GM10266 (cell line): ENCODE results near the gene AGAP1.
A peak's percentile ranks its signal among the peaks of the same experiment; 100 is the strongest.

Source experiments
- DNase-seq: peaks from one replicate; pipeline ENCODE4 v3.0.0; 2012; ENCODE audit errors: extremely low spot score
- TF ChIP-seq, protein P1 (sequence below): IDR thresholded peaks from 2 replicates; pipeline ENCODE4 v1.5.1; 2012; ENCODE audit warnings: mild to moderate bottlenecking, low read depth; ENCODE audit not compliant: control insufficient read depth, insufficient read depth; ENCODE audit errors: missing control alignments

Gene AGAP1

DNA sequence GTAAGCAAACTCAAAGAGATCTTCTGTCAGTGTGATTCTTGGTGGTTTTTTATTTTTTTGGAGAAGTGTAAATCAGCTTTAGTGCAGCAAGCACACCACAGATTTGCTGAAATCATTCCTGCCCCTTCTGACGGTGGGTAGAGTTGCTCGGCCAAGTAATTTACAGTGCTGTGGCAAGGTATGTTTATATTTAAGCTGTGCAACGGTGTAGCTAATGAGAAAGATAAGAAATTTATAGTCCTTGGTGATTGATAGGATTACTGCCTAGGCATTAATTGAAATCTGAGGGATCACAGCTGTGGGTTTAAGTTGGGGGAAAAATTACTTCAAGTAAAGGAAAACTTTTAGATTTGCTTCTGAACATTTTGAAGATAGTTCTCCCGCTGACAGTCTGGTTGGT, 286.6 kb downstream of the AGAP1 start:
- no peak for DNase-seq
- TF ChIP-seq, protein P1, sequence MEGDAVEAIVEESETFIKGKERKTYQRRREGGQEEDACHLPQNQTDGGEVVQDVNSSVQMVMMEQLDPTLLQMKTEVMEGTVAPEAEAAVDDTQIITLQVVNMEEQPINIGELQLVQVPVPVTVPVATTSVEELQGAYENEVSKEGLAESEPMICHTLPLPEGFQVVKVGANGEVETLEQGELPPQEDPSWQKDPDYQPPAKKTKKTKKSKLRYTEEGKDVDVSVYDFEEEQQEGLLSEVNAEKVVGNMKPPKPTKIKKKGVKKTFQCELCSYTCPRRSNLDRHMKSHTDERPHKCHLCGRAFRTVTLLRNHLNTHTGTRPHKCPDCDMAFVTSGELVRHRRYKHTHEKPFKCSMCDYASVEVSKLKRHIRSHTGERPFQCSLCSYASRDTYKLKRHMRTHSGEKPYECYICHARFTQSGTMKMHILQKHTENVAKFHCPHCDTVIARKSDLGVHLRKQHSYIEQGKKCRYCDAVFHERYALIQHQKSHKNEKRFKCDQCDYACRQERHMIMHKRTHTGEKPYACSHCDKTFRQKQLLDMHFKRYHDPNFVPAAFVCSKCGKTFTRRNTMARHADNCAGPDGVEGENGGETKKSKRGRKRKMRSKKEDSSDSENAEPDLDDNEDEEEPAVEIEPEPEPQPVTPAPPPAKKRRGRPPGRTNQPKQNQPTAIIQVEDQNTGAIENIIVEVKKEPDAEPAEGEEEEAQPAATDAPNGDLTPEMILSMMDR = no peak

DNA sequence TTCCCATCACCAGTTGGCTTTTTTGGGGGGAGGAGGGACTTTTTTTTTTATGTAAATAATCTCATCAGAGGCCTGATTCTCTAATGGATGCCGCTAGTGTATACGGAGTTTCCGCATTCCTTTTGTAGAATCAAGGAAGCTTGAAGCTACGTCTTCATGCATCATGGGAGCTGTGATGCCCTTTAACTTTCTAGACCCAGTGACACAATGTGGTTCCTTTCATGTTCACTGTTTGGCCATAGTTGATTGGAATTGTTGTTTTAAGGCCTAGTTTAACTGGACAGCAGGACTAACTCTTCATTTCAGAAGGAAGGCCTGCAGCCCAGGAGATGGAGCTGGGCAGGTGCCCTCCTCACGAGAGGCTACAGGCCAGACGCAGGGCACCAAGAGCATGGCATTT, 287.9 kb downstream of the AGAP1 start:
- DNase-seq = no peak
- TF ChIP-seq, protein P1 = no peak

DNA sequence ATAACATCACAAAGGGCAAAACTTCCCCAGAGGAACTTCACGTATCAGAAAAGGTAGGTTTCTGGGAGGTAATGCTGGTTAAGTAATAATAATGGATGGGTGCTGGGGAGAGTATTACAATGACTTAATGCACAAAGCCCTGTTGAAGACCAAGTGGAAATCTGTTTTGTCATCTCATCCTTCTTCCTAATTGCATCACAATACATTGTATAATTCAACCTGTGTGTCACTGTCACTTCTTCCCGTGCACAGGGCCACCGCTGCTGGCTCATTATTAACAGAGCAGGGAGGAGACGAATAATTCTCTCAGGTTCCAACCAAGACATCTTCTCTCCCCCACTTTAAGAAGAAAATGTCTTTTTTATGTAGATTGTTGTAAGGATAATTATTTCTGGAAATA, 290.9 kb downstream of the AGAP1 start:
- DNase-seq = no peak
- TF ChIP-seq, protein P1 = no peak

DNA sequence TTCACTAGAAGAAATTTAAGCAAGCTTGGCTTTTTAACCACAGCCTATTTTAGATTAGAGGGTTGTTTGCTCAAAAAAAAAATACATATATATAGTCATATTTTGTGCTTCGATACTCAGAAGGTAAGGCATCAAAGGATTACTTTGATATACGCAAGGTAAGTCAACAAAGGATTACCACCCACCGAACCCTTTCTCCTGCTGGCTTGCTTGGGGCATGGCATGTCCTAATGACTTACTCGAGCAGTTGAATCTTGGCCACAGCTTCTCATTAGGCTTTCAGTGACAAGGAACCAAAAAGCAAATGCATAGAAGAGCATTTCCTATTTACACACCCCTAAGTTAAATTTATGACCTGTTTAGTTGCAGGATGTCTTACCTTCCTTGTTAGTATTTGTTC, 295.7 kb downstream of the AGAP1 start:
- no peak for DNase-seq

DNA sequence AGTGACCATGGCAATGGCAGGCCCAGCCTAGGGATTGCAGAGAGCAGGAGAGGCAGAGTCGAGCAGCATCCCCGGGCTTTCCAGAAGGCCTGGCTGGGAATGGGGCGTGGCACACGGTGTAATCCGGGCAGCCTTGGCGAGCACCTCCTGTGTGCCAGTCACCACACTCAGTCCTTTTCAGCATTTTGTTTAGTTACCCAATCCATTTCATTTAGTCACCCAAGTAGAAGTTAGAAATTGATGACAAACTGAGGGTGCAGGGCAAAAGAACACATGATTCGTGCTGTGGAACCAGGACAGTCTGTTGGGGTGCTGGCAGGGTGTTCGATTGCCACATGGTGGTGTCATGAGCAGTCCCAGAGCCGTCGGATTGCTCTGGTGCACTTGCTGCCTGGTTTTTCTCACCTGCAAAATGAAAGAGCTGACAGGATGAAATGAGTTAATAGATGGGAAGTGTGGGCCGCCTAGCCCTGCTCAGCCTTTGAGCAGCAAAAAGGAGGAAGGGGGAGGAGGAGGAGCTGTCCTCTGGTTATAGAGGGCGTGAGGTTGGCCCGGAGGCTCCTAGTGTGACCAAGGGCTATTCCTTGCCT, 299.4 kb downstream of the AGAP1 start:
- TF ChIP-seq, protein P1 = peak; percentile 37
- no peak for DNase-seq

More for the DNA sequence above, 295.7 kb downstream of the AGAP1 start:
- TF ChIP-seq, protein P1 = no peak

DNA sequence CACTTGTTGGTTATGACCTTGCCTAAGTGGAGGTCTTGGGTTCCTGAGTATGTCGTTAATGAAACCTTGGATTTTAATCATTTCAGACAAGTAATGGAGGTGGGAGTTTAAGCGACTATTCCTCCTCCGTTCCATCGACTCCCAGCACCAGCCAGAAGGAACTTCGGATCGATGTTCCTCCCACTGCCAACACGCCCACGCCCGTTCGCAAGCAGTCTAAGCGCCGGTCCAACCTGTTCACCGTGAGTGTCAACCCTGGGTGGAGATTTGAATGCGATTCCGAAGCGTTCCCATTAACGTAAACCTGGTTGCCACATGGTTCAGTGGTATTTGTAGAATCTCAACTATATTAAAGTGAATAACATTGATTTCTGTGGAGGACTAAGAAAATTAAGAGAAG, 305.4 kb downstream of the AGAP1 start:
- TF ChIP-seq, protein P1 = no peak
- no peak for DNase-seq

DNA sequence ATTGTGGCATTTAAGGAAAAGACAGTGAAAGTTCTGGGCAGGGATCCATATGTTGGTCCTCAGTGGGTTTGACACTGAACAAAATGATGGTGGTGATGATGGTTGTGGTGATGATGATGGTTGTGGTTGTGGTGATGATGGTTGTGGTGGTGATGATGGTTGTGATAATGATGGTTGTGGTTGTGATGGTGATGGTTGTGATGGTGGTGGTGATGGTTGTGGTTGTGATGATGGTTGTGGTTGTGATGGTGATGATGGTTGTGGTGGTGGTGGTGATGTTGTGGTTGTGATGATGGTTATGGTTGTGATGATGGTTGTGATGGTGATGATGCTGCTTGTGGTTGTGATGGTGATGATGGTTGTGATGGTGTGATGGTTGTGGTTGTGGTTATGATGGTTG, 308.7 kb downstream of the AGAP1 start:
- TF ChIP-seq, protein P1 = no peak
- DNase-seq = no peak
